MM.1S (cell line): Measurements from ENCODE around the gene RDH5.

Experiments
- DNase-seq: peaks from one replicate; pipeline ENCODE4 v3.0.0-alpha.2; 2015
- H2AFZ ChIP-seq: fragments of 300-600 bp; sonication (generic); 2 replicates; pipeline ENCODE4 v1.6.0; 2016; ENCODE audit warnings: antibody characterized with exemption, low read length
- H3F3A ChIP-seq: fragments of 300-600 bp; sonication (generic); 2 replicates; pipeline ENCODE4 v1.6.1; 2016; ENCODE audit warnings: mild to moderate bottlenecking, antibody characterized with exemption, low read length, moderate library complexity, mixed read lengths; ENCODE audit not compliant: insufficient read depth
- H3K27ac ChIP-seq: fragments of 300-600 bp; sonication (generic); 2 replicates; pipeline ENCODE4 v1.5.1; 2016; ENCODE audit warnings: mild to moderate bottlenecking, low read length
- H3K27me3 ChIP-seq: fragments of 300-600 bp; sonication (generic); replicated peaks from 2 replicates; pipeline ENCODE4 v1.6.0; 2016; ENCODE audit warnings: low read length; ENCODE audit not compliant: insufficient read depth
- H3K36me3 ChIP-seq: fragments of 300-600 bp; sonication (generic); replicated peaks from 2 replicates; pipeline ENCODE4 v1.6.1; 2016; ENCODE audit warnings: mild to moderate bottlenecking, low read length, mixed read lengths; ENCODE audit not compliant: insufficient read depth
- H3K4me1 ChIP-seq: fragments of 300-600 bp; sonication (generic); 2 replicates; pipeline ENCODE4 v1.6.1; 2016; ENCODE audit warnings: low read length, mixed read lengths
- H3K4me2 ChIP-seq: fragments of 300-600 bp; sonication (generic); 2 replicates; pipeline ENCODE4 v1.6.0; 2016; ENCODE audit warnings: low read depth, low read length
- H3K4me3 ChIP-seq: fragments of 300-600 bp; sonication (generic); 2 replicates; pipeline ENCODE4 v1.5.1; 2016; ENCODE audit warnings: low read length, mixed read lengths
- H3K79me2 ChIP-seq: fragments of 300-600 bp; sonication (generic); 2 replicates; pipeline ENCODE4 v1.6.1; 2016; ENCODE audit warnings: mixed run types, low read length, mixed read lengths
- H3K9ac ChIP-seq: fragments of 300-600 bp; sonication (generic); 2 replicates; pipeline ENCODE4 v1.6.1; 2016; ENCODE audit warnings: low read length, mixed read lengths
- H3K9me2 ChIP-seq: fragments of 300-600 bp; sonication (generic); replicated peaks from 2 replicates; pipeline ENCODE4 v1.6.1; 2016; ENCODE audit warnings: mild to moderate bottlenecking, low read length, mixed read lengths; ENCODE audit not compliant: insufficient read depth
- H3K9me3 ChIP-seq: fragments of 300-600 bp; sonication (generic); replicated peaks from 2 replicates; pipeline ENCODE4 v1.6.1; 2016; ENCODE audit warnings: mild to moderate bottlenecking, low read length, mixed read lengths; ENCODE audit not compliant: insufficient read depth
- H4K20me1 ChIP-seq: fragments of 300-600 bp; sonication (generic); 2 replicates; pipeline ENCODE4 v1.6.1; 2016; ENCODE audit warnings: mild to moderate bottlenecking, low read length, moderate library complexity, mixed read lengths; ENCODE audit not compliant: insufficient read depth
- EZH2 ChIP-seq: fragments of 300-600 bp; sonication (generic); optimal IDR thresholded peaks from 2 replicates; pipeline ENCODE3; 2017; ENCODE audit warnings: low read depth, mild to moderate bottlenecking, antibody characterized with exemption, low read length, mixed read lengths
- EZH2phosphoT487 ChIP-seq: fragments of 300-600 bp; sonication (generic); IDR thresholded peaks from 2 replicates; pipeline ENCODE4 v1.6.1; 2018; ENCODE audit warnings: antibody characterized with exemption, low read length
- TF ChIP-seq, protein P1 (sequence below): fragments of 300-600 bp; sonication (generic); IDR thresholded peaks from 2 replicates; pipeline ENCODE4 v1.5.1; 2016; ENCODE audit warnings: antibody characterized with exemption, low read length, mixed read lengths

Gene RDH5

DNA sequence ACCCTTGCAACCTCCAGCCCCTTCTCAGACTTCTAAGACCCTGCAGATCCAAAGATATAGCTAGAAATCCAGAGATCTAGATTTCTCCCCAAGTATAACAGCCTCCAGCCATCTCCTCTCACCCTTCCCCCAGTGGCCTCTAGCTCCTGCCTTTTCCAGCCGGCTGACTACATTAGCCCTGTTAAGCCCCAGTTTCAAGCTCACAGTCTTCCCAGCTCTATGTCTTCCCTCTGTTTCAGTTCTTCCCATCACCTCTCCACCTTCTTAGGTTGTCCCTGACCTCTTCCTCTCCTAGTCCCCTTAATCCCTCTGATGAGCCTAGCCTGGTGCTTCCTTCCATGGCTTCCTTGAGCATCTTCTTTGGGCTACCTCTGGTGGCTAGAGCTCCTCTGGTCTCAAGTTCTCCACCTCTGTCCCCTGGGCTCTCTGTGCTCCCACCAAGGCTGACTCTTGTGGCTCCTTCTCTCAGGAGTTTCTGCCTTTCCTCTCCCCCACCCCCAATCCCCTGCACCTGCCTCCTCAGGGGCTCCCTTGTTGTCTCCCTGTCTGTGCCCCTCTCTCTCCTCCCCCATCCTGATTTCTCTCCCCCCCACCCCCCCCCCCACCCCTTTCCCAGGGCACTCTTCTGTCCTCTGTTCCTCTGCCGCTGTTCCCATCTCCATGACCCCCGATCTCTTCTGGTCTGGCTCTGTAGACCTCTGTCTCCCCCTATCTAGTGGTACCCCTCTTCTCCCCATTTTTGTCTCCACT lies 21.9 kb downstream of the RDH5 start:
- no peaks in the 10 kb centered on the region for H4K20me1 ChIP-seq
- 0 out of 2 replicates have a peak, but pooled peaks cover 4% of the 10 kb centered on the region for H3K27me3 ChIP-seq
- H3K36me3 ChIP-seq = no peaks in the 10 kb centered on the region
- H3K9me2 ChIP-seq = no peaks in the 10 kb centered on the region
- H3K27ac ChIP-seq = no peak overlapping the region
- H3F3A ChIP-seq = peaks cover 8% of the 10 kb centered on the region
- no peak for DNase-seq
- H3K9ac ChIP-seq = no peak overlapping the region
- TF ChIP-seq EZH2 (no peak), EZH2phosphoT487 (no peak)
- TF ChIP-seq, protein P1, sequence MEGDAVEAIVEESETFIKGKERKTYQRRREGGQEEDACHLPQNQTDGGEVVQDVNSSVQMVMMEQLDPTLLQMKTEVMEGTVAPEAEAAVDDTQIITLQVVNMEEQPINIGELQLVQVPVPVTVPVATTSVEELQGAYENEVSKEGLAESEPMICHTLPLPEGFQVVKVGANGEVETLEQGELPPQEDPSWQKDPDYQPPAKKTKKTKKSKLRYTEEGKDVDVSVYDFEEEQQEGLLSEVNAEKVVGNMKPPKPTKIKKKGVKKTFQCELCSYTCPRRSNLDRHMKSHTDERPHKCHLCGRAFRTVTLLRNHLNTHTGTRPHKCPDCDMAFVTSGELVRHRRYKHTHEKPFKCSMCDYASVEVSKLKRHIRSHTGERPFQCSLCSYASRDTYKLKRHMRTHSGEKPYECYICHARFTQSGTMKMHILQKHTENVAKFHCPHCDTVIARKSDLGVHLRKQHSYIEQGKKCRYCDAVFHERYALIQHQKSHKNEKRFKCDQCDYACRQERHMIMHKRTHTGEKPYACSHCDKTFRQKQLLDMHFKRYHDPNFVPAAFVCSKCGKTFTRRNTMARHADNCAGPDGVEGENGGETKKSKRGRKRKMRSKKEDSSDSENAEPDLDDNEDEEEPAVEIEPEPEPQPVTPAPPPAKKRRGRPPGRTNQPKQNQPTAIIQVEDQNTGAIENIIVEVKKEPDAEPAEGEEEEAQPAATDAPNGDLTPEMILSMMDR = no peak
- peak overlapping the region; percentile 93 for H2AFZ ChIP-seq
- peaks cover 16% of the 10 kb centered on the region for H3K4me1 ChIP-seq
- no peaks in the 10 kb centered on the region for H3K9me3 ChIP-seq
- peak overlapping the region; percentile 56 for H3K4me3 ChIP-seq
- H3K79me2 ChIP-seq = no peaks in the 10 kb centered on the region
- peak overlapping the region; percentile 90 for H3K4me2 ChIP-seq

- H3K4me1 ChIP-seq = peaks cover 8% of the 10 kb centered on the region
- no peaks in the 10 kb centered on the region for H3K9me2 ChIP-seq
- 0 out of 2 replicates have a peak, but pooled peaks cover 4% of the 10 kb centered on the region for H3K27me3 ChIP-seq
- peak within 1 kb of the TSS; percentile 48; the same call in 1 of the 2 replicates for H3K9ac ChIP-seq
- peak within 1 kb of the TSS; percentile 94 for H2AFZ ChIP-seq
- H3K4me2 ChIP-seq = peak within 1 kb of the TSS; percentile 98
- H4K20me1 ChIP-seq = no peaks in the 10 kb centered on the region
- H3K27ac ChIP-seq = no peak within 1 kb of the TSS
- peaks cover 8% of the 10 kb centered on the region for H3F3A ChIP-seq
- peak within 1 kb of the TSS; percentile 90 for H3K4me3 ChIP-seq
- DNase-seq = peak; percentile 60
- no peaks in the 10 kb centered on the region for H3K79me2 ChIP-seq
- TF ChIP-seq EZH2 = no peak
- TF ChIP-seq, protein P1 = no peak
- no peak for TF ChIP-seq EZH2phosphoT487
- no peaks in the 10 kb centered on the region for H3K36me3 ChIP-seq
- H3K9me3 ChIP-seq = no peaks in the 10 kb centered on the region
These were observed 22.7 kb downstream of the RDH5 start, which contains the start of gene GDF11 for GRCh38 chr12:55742719-55743405. Gene GDF11, plus strand, starts transcription at chr12:55743122. Its CDS starts 195 bp downstream, at chr12:55743317.

DNA sequence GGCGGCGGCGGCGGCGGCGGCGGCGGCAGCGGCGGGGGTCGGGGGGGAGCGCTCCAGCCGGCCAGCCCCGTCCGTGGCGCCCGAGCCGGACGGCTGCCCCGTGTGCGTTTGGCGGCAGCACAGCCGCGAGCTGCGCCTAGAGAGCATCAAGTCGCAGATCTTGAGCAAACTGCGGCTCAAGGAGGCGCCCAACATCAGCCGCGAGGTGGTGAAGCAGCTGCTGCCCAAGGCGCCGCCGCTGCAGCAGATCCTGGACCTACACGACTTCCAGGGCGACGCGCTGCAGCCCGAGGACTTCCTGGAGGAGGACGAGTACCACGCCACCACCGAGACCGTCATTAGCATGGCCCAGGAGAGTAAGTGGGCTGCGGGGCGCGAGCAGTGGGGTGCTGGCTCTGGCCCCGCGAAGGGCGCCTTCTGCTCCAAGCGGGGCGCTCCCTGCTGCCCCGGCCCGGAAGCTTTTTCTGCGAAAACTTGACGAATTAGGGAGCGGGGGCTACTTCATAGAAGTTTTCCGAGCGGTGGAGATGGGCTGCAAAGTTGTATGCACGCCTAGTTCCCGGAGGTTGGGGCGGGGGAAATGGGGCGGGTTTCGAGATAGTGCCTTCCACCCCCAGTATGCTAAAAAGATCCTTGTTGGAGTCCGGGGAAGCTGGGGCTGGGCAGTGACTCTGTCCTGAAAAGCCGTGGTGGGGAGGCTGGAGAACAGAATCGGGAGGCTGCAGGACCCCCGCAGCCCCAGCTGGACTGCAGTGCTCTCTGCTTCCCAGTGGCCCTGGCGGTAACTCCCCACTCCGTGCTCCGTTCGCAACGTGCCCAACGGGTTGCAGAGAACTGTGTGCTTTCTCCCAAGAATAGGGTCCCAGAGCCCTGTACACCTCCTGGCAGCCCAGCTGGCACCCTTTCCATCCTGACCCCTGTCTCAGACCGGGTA lies 23.5 kb downstream of the RDH5 start:
- Histone ChIP-seq H3K27ac (no peak overlapping the region), H3K9me2 (no peaks in the 10 kb centered on the region), H3K9ac (peak overlapping the region; percentile 48; the same call in 1 of the 2 replicates), H3K27me3 (0 out of 2 replicates have a peak, but pooled peaks cover 4% of the 10 kb centered on the region), H3K4me3 (peak overlapping the region; percentile 90), H3K36me3 (no peaks in the 10 kb centered on the region), H3K4me2 (peak overlapping the region; percentile 98), H2AFZ (peak overlapping the region; percentile 94), H4K20me1 (no peaks in the 10 kb centered on the region), H3F3A (no peaks in the 10 kb centered on the region; the same call in none of the 2 replicates), H3K79me2 (no peaks in the 10 kb centered on the region), H3K4me1 (peaks cover 6% of the 10 kb centered on the region; the same call in 1 of the 2 replicates), H3K9me3 (no peaks in the 10 kb centered on the region)
- peak; percentile 64 for DNase-seq
- TF ChIP-seq EZH2 (no peak), EZH2phosphoT487 (no peak)
- TF ChIP-seq, protein P1 = no peak; the same call in 1 of the 2 replicates
